Right atrium auricular region (tissue), 2 donors: ENCODE measurements around the gene MCF2L2. TPM values are rescaled to one million over a fixed set of nuclear protein-coding genes. Genes with fewer than 3 reads are reported as not detected.
"Not testable (repeated sequence)": the region's sequence is repeated elsewhere in the genome, so short reads cannot be mapped to it uniquely, and the experiment has no call there.

Experiments
- DNase-seq: peaks from one replicate; pipeline ENCODE4 v3.0.0-alpha.2; 2019; ENCODE audit warnings: low spot score
- H3K27ac ChIP-seq, 2 donors: fragments of 200-600 bp; sonication (generic); 1 replicate in 1 of 2; 2 replicates in 1 of 2; pipeline ENCODE4 v1.5.1; 2016 to 2019
- H3K27me3 ChIP-seq, 2 donors: fragments of 200-600 bp; sonication (generic); one replicate each; pipeline versions ENCODE4 v1.5.1 to v1.6.0; 2017 to 2019
- H3K36me3 ChIP-seq: fragments of 200-600 bp; sonication (generic); one replicate; pipeline ENCODE4 v1.5.1; 2016
- H3K4me1 ChIP-seq, 2 donors: fragments of 200-600 bp; sonication (generic); one replicate each; pipeline versions ENCODE4 v1.5.1 to v1.6.0; 2017 to 2019
- H3K4me3 ChIP-seq, 2 donors: fragments of 200-600 bp; sonication (generic); 1 replicate in 1 of 2; 2 replicates in 1 of 2; pipeline ENCODE4 v1.5.1; 2017 to 2019; ENCODE audit warnings: mild to moderate bottlenecking in 1 of 2, moderate library complexity in 1 of 2
- H3K9me3 ChIP-seq, 2 donors: fragments of 200-600 bp; sonication (generic); one replicate each; pipeline ENCODE4 v1.5.1; 2019
- CTCF ChIP-seq, 2 donors: fragments of 200-600 bp; sonication (generic); IDR thresholded peaks; one replicate each; pipeline ENCODE4 v1.5.1; 2019; ENCODE audit warnings: antibody characterized with exemption in 2 of 2
- total RNA-seq, 2 donors: library from RNA; depleted of rRNA; stranded (reverse); fragments of >200 nt; gene quantifications; one replicate each; pipeline ENCODE4 v1.1.0, GENCODE V29; 2016

MCF2L2 gene
- total RNA-seq, 2 donors from 2014 or later: 0.08 TPM; not detected in 1

- TF ChIP-seq CTCF (IDR thresholded peaks at IDR 0.05): no peak
- Histone ChIP-seq H3K9me3 (no peaks in the 10 kb centered on the region), H3K36me3 (no peaks in the 10 kb centered on the region), H3K27ac (no peak overlapping the region), H3K27me3 (no peaks in the 10 kb centered on the region), H3K4me1 (no peaks in the 10 kb centered on the region), H3K4me3 (no peak overlapping the region)
- DNase-seq: no peak
Measured at GRCh38 chr3:183468424-183468823, 40.0 kb upstream of the MCF2L2 start.

DNA sequence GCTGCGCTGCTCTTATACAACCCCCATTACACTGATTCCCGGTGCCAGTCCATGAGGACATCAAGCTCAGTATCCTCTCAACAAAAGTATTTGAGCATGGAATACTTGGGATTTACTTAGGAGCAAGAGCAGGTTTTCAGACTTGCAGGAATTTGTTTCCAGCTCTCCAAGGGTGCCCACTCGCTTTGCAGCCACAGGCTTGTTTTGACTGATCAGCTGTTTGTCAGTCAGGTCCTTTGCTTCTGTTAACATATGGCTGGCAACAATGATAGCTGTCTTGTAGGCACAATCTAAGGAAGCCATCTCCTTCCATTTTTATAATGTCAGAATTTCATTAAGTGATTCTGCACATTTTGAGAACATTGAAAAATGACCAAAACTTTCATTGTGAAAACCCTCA lies 38.2 kb upstream of the MCF2L2 start:
- no peak for TF ChIP-seq CTCF (IDR thresholded peaks at IDR 0.05)
- H3K9me3 ChIP-seq: no peaks in the 10 kb centered on the region
- DNase-seq: no peak
- H3K36me3 ChIP-seq: no peaks in the 10 kb centered on the region
- no peaks in the 10 kb centered on the region for H3K27me3 ChIP-seq
- H3K4me1 ChIP-seq: no peaks in the 10 kb centered on the region
- no peak overlapping the region for H3K27ac ChIP-seq
- no peak overlapping the region for H3K4me3 ChIP-seq

DNA sequence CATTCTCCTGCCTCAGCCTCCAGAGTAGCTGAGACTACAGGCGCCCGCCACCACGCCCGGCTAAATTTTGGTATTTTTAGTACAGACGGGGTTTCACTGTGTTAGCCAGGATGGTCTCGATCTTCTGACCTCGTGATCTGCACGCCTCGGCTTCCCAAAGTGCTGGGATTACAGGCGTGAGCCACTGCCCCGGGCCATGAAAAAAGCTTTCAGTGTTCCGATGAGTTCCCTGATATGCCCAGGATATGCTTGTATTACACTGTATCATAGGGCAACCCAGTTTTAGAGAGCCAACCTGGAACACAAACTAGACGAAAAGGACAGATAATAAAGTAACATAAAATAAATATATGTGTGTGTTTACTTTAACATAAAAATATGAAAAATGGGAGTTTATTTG lies 37.3 kb upstream of the MCF2L2 start:
- H3K4me1 ChIP-seq, H3K4me3 ChIP-seq, H3K27ac ChIP-seq, H3K27me3 ChIP-seq, DNase-seq, H3K9me3 ChIP-seq, H3K36me3 ChIP-seq: not testable (repeated sequence)

DNA sequence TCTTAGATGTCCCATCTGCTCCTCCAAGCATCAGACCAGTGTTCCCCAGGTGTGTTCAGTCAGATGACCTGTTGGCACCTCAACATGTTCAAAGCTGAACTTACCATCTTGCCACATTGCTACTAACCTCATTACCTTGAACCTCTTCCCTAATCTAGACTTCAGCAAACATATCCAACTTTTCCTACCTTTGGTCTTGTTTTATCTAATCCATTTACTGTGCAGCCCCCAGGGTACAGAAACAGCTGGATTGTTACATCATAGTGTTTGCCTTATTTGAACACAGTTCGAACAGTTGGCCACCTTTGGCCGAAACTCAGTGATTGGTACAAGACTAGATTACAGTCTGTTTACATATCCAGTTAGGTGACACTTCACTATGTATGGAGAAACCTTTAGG lies 36.1 kb upstream of the MCF2L2 start:
- TF ChIP-seq CTCF (IDR thresholded peaks at IDR 0.05): no peak
- Histone ChIP-seq H3K36me3 (no peaks in the 10 kb centered on the region), H3K27me3 (no peaks in the 10 kb centered on the region), H3K4me3 (no peak overlapping the region), H3K4me1 (no peaks in the 10 kb centered on the region), H3K9me3 (no peaks in the 10 kb centered on the region), H3K27ac (no peak overlapping the region)
- DNase-seq: no peak

GRCh38 chr3:183460081-183461055 lies 31.9 kb upstream of the MCF2L2 start:
- Histone ChIP-seq H3K27ac (no peak overlapping the region), H3K4me1 (no peaks in the 10 kb centered on the region), H3K4me3 (no peak overlapping the region), H3K9me3 (no peaks in the 10 kb centered on the region), H3K36me3 (no peaks in the 10 kb centered on the region), H3K27me3 (no peaks in the 10 kb centered on the region)
- TF ChIP-seq CTCF (IDR thresholded peaks at IDR 0.05): no peak
- no peak for DNase-seq

DNA sequence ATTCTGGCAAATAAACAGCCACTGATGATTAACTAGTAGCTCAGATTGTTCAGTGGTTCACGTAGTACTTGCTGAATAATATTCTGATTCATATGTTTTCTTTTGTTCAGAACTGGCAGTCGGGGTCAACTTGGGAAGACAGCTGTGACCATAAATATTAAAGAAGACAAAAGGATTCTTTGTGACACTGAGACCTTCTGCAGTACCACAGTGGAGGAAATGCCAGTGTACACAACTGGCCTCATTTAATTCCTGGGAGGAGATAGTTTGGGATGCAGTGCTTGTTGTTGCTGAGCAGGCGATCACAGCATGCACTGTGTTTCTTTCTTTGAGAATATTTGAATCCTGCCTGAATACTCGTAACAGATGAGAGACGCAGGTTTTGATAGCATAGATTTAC lies 26.7 kb upstream of the MCF2L2 start:
- DNase-seq: no peak
- H3K4me1 ChIP-seq: peaks cover 0 to 2% of the 10 kb centered on the region in 2 donors
- no peaks in the 10 kb centered on the region for H3K27me3 ChIP-seq
- H3K36me3 ChIP-seq: peaks cover 9% of the 10 kb centered on the region
- TF ChIP-seq CTCF (IDR thresholded peaks at IDR 0.05): no peak
- no peak overlapping the region for H3K4me3 ChIP-seq
- H3K27ac ChIP-seq: no peak overlapping the region
- H3K9me3 ChIP-seq: no peaks in the 10 kb centered on the region
